ENCODE data around the gene NCF2.

Gene NCF2

GRCh38 chr1:183636334-183636682 lies 46.0 kb upstream of the NCF2 start:
- H3K27ac ChIP-seq (replicated peaks): no peak overlapping the region
- TF ChIP-seq, protein P1, sequence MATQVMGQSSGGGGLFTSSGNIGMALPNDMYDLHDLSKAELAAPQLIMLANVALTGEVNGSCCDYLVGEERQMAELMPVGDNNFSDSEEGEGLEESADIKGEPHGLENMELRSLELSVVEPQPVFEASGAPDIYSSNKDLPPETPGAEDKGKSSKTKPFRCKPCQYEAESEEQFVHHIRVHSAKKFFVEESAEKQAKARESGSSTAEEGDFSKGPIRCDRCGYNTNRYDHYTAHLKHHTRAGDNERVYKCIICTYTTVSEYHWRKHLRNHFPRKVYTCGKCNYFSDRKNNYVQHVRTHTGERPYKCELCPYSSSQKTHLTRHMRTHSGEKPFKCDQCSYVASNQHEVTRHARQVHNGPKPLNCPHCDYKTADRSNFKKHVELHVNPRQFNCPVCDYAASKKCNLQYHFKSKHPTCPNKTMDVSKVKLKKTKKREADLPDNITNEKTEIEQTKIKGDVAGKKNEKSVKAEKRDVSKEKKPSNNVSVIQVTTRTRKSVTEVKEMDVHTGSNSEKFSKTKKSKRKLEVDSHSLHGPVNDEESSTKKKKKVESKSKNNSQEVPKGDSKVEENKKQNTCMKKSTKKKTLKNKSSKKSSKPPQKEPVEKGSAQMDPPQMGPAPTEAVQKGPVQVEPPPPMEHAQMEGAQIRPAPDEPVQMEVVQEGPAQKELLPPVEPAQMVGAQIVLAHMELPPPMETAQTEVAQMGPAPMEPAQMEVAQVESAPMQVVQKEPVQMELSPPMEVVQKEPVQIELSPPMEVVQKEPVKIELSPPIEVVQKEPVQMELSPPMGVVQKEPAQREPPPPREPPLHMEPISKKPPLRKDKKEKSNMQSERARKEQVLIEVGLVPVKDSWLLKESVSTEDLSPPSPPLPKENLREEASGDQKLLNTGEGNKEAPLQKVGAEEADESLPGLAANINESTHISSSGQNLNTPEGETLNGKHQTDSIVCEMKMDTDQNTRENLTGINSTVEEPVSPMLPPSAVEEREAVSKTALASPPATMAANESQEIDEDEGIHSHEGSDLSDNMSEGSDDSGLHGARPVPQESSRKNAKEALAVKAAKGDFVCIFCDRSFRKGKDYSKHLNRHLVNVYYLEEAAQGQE (IDR thresholded peaks at IDR 0.05; ENCODE audit: insufficient replicate concordance, low read depth): no peak
- H3K4me3 ChIP-seq (replicated peaks; ENCODE audit: insufficient read depth, low read length): peak overlapping the region; percentile 97
- no peaks in the 10 kb centered on the region for H3K27me3 ChIP-seq (ENCODE audit: insufficient read depth, poor library complexity, severe bottlenecking)
- no peak for DNase-seq (ENCODE audit: low read depth in 1 of 2, low spot score in 1 of 2)

DNA sequence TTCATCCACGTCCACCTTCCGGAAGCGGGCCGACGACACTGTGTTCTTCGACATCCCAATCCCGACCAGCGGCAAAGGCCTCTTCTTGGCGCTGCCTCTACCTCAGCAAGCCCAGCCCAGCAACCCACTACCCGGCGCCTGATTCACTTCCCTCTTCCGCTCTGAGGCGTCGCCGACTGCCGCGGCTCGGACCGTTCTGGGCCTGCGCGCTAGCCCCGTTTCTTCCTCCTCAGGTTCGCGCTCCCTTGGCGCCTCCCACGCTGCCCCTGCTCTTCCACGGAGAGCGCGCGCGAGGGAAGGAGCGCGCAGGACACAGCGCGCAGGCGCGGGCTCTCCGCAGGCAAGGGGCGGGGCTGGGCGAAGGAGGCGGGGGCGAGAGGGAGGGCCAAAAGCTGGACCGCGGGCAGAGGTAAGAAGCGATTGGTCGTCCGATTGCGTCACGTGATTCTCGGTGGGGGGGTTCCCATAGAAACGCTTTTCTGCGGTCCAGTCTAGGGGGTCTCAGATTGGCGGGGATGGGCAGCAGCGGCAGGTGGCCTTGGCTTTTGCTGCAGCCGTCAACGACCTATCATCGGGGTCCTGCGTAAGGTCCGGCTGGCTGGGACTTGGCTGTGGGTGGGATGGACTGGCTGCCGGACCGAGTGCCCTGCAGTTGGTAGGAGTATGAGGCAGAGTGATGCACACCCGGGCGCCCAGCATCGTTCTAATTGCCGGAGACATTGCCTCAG lies 45.5 kb upstream of the NCF2 start, which contains the start of gene ARPC5:
Gene ARPC5 (minus strand): TSS at position 178 of the 728 bp plus-strand sequence. CDS start 124 bp downstream, at position 54.
- Histone ChIP-seq H3K27me3 (ENCODE audit: insufficient read depth, poor library complexity, severe bottlenecking) (no peaks in the 10 kb centered on the region), H3K4me3 (replicated peaks; ENCODE audit: insufficient read depth, low read length) (peak within 1 kb of the TSS; percentile 97), H3K27ac (replicated peaks) (peak within 1 kb of the TSS; percentile 89)
- TF ChIP-seq, protein P1 (IDR thresholded peaks at IDR 0.05; ENCODE audit: insufficient replicate concordance, low read depth): no peak
- TF ChIP-seq POLR2AphosphoS5 (IDR thresholded peaks at IDR 0.05; ENCODE audit: low read depth): peak; percentile 88
- TF ChIP-seq GABPA (IDR thresholded peaks at IDR 0.05; ENCODE audit: low read depth): peak; percentile 38; the same call in 1 of the 2 replicates
- TF ChIP-seq, protein P2, sequence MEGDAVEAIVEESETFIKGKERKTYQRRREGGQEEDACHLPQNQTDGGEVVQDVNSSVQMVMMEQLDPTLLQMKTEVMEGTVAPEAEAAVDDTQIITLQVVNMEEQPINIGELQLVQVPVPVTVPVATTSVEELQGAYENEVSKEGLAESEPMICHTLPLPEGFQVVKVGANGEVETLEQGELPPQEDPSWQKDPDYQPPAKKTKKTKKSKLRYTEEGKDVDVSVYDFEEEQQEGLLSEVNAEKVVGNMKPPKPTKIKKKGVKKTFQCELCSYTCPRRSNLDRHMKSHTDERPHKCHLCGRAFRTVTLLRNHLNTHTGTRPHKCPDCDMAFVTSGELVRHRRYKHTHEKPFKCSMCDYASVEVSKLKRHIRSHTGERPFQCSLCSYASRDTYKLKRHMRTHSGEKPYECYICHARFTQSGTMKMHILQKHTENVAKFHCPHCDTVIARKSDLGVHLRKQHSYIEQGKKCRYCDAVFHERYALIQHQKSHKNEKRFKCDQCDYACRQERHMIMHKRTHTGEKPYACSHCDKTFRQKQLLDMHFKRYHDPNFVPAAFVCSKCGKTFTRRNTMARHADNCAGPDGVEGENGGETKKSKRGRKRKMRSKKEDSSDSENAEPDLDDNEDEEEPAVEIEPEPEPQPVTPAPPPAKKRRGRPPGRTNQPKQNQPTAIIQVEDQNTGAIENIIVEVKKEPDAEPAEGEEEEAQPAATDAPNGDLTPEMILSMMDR (IDR thresholded peaks at IDR 0.05; ENCODE audit: insufficient read depth, low read length): no peak
- TF ChIP-seq SPI1 (IDR thresholded peaks at IDR 0.05; ENCODE audit: borderline replicate concordance, low read depth): peak; percentile 93
- DNase-seq (ENCODE audit: low read depth in 1 of 2, low spot score in 1 of 2): peak; percentile 96 to 97

DNA sequence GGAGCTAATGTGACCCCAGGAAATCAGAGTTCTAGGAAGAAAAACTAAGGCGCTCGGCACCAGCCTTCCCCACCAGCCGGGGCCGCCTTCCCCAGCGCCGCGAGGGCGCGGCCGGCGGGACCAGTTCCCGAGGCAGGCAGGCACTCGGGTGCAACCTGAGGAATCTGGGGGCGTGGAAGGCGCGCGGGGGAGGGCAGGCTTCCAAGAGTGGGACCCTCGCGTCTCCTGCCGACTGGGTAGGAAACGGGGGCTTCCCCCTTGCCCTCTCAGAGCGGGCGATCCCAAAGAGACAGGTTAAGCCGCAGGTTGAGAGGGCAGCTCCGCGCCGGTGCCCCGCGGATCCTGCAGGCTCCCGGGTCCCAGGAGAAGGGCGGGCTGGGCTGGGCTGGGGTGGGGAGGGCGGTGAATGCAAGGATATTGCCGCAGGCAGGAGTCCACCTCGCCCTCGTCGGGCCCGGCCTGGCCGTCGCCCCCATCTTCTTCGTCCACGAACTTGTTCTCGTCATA lies 44.9 kb upstream of the NCF2 start:
- TF ChIP-seq GABPA (IDR thresholded peaks at IDR 0.05; ENCODE audit: low read depth) (no peak), POLR2AphosphoS5 (IDR thresholded peaks at IDR 0.05; ENCODE audit: low read depth) (no peak), SPI1 (IDR thresholded peaks at IDR 0.05; ENCODE audit: borderline replicate concordance, low read depth) (no peak)
- TF ChIP-seq, protein P1 (IDR thresholded peaks at IDR 0.05; ENCODE audit: insufficient replicate concordance, low read depth): no peak
- TF ChIP-seq, protein P2 (IDR thresholded peaks at IDR 0.05; ENCODE audit: insufficient read depth, low read length): no peak
- H3K27me3 ChIP-seq (ENCODE audit: insufficient read depth, poor library complexity, severe bottlenecking): no peaks in the 10 kb centered on the region
- peak overlapping the region; percentile 97 for H3K4me3 ChIP-seq (replicated peaks; ENCODE audit: insufficient read depth, low read length)
- peak overlapping the region; percentile 89 for H3K27ac ChIP-seq (replicated peaks)
- peak in 1 of 2 experiments; percentile 17 for DNase-seq (ENCODE audit: low read depth in 1 of 2, low spot score in 1 of 2)
